OCI-LY3 (cell line): ENCODE measurements around the gene ASTN2.

ENCODE experiments used
- H2AFZ ChIP-seq: fragments of 200-600, 300-600 bp; shearing (Covaris generic); 2 replicates; pipeline ENCODE4 v1.6.0; 2014; ENCODE audit warnings: antibody characterized with exemption, low read depth, low read length
- H3K27ac ChIP-seq: fragments of 200-600, 300-600 bp; sonication (generic); 2 replicates; pipeline ENCODE4 v1.5.1; 2014; ENCODE audit warnings: mild to moderate bottlenecking, low read length, moderate library complexity, mixed read lengths
- H3K27me3 ChIP-seq: fragments of 200-600, 300-600 bp; sonication (generic); 2 replicates; pipeline ENCODE4 v1.6.1; 2014; ENCODE audit warnings: low read depth, low read length, mixed read lengths
- H3K36me3 ChIP-seq: fragments of 200-600, 300-600 bp; sonication (generic); replicated peaks from 2 replicates; pipeline ENCODE3; 2014; ENCODE audit warnings: low read depth, low read length, mixed read lengths
- H3K4me1 ChIP-seq: fragments of 300-600, 200-600 bp; sonication (generic); 2 replicates; pipeline ENCODE4 v1.6.1; 2014; ENCODE audit warnings: low read length, mixed read lengths
- H3K4me2 ChIP-seq: fragments of 200-600, 300-600 bp; sonication (generic); 2 replicates; pipeline ENCODE4 v1.6.1; 2014; ENCODE audit warnings: low read length, mixed read lengths
- H3K4me3 ChIP-seq: fragments of 300-600, 200-600 bp; sonication (generic); 2 replicates; pipeline ENCODE4 v1.5.1; 2014; ENCODE audit warnings: antibody characterized with exemption, mild to moderate bottlenecking, low read length, moderate library complexity
- H3K79me2 ChIP-seq: fragments of 300-600, 200-600 bp; shearing (Covaris generic); 2 replicates; pipeline ENCODE4 v1.6.1; 2014; ENCODE audit warnings: mild to moderate bottlenecking, low read length, mixed read lengths
- H3K9ac ChIP-seq: fragments of 300-600, 200-600 bp; shearing (Covaris generic); 2 replicates; pipeline ENCODE4 v1.6.0; 2014; ENCODE audit warnings: mild to moderate bottlenecking, low read length, moderate library complexity
- H3K9me3 ChIP-seq: fragments of 200-600, 300-600 bp; shearing (Covaris generic); 2 replicates; pipeline ENCODE4 v1.6.1; 2014; ENCODE audit warnings: low read length, mixed read lengths; ENCODE audit not compliant: insufficient read depth
- H4K20me1 ChIP-seq: fragments of 200-600, 300-600 bp; sonication (generic); 2 replicates; pipeline ENCODE4 v1.6.1; 2016; ENCODE audit warnings: low read length, mixed read lengths; ENCODE audit not compliant: insufficient read depth
- CTCF ChIP-seq: fragments of 200-600, 300-600 bp; sonication (generic); IDR thresholded peaks from 2 replicates; pipeline ENCODE4 v1.5.1; 2014; ENCODE audit warnings: antibody characterized with exemption, low read length, low read depth
- EZH2phosphoT487 ChIP-seq: fragments of 200-600 bp; shearing (Covaris generic); IDR thresholded peaks from 2 replicates; pipeline ENCODE4 v1.6.1; 2018; ENCODE audit warnings: antibody characterized with exemption, mixed run types, low read depth

ASTN2 gene

GRCh38 chr9:117392992-117393391, 21.9 kb downstream of the ASTN2 start:
- Histone ChIP-seq H3K4me1 (no peaks in the 10 kb centered on the region), H3K27me3 (no peaks in the 10 kb centered on the region), H3K9me3 (no peaks in the 10 kb centered on the region), H2AFZ (no peak overlapping the region), H3K36me3 (no peaks in the 10 kb centered on the region), H4K20me1 (no peaks in the 10 kb centered on the region), H3K27ac (no peak overlapping the region), H3K9ac (no peak overlapping the region), H3K4me3 (no peak overlapping the region), H3K79me2 (no peaks in the 10 kb centered on the region), H3K4me2 (no peak overlapping the region)
- TF ChIP-seq EZH2phosphoT487 (no peak), CTCF (no peak)

GRCh38 chr9:117387422-117387821, 27.4 kb downstream of the ASTN2 start:
- H3K79me2 ChIP-seq = no peaks in the 10 kb centered on the region
- no peaks in the 10 kb centered on the region for H3K9me3 ChIP-seq
- no peak for TF ChIP-seq EZH2phosphoT487
- TF ChIP-seq CTCF = no peak
- no peak overlapping the region for H3K4me3 ChIP-seq
- no peak overlapping the region for H3K27ac ChIP-seq
- no peak overlapping the region for H2AFZ ChIP-seq
- H3K4me1 ChIP-seq = no peaks in the 10 kb centered on the region
- no peaks in the 10 kb centered on the region for H4K20me1 ChIP-seq
- H3K9ac ChIP-seq = no peak overlapping the region
- H3K4me2 ChIP-seq = no peak overlapping the region
- no peaks in the 10 kb centered on the region for H3K27me3 ChIP-seq
- no peaks in the 10 kb centered on the region for H3K36me3 ChIP-seq

GRCh38 chr9:117379341-117379740, 35.5 kb downstream of the ASTN2 start:
- H2AFZ ChIP-seq = no peak overlapping the region
- H3K36me3 ChIP-seq = no peaks in the 10 kb centered on the region
- no peaks in the 10 kb centered on the region for H4K20me1 ChIP-seq
- H3K4me3 ChIP-seq = no peak overlapping the region
- H3K9me3 ChIP-seq = no peaks in the 10 kb centered on the region
- no peaks in the 10 kb centered on the region for H3K4me1 ChIP-seq
- no peak overlapping the region for H3K4me2 ChIP-seq
- no peak overlapping the region for H3K27ac ChIP-seq
- no peaks in the 10 kb centered on the region for H3K79me2 ChIP-seq
- H3K27me3 ChIP-seq = peaks cover 9% of the 10 kb centered on the region
- TF ChIP-seq EZH2phosphoT487 (no peak), CTCF (no peak)
- no peak overlapping the region for H3K9ac ChIP-seq

DNA sequence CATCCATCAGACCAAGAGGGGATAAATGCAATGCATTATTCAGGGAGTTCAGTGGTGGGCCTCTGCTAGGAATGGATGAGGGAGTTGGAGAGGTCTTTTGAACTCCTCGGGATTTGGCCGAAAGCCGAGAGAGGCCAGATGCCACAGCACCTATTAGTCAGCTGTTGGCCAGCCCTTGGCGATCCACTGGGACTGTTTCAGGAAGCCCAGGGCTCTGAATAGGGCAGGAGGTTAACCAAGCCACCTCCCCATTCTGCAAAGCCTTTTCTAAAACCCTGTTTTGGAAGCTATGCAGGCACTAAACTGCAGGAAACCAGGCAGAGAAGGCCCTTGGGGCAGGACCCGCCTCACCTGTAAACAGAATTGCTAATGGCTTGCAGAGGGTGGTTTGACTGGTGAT, 37.8 kb downstream of the ASTN2 start:
- H3K9ac ChIP-seq = no peak overlapping the region
- H3K4me3 ChIP-seq = no peak overlapping the region
- no peaks in the 10 kb centered on the region for H4K20me1 ChIP-seq
- H3K79me2 ChIP-seq = no peaks in the 10 kb centered on the region
- H3K36me3 ChIP-seq = no peaks in the 10 kb centered on the region
- H3K9me3 ChIP-seq = no peaks in the 10 kb centered on the region
- H2AFZ ChIP-seq = no peak overlapping the region
- TF ChIP-seq CTCF (no peak), EZH2phosphoT487 (no peak)
- no peaks in the 10 kb centered on the region for H3K4me1 ChIP-seq
- peaks cover 9% of the 10 kb centered on the region for H3K27me3 ChIP-seq
- no peak overlapping the region for H3K4me2 ChIP-seq
- H3K27ac ChIP-seq = no peak overlapping the region
